HG03558 (cell line): ENCODE data around the gene BIN1.

Source experiments
- ATAC-seq: cut with Tn5 transposase; IDR thresholded peaks from one replicate; pipeline ENCODE4 v1.9.1; 2021; ENCODE audit warnings: moderate number of reproducible peaks; ENCODE audit not compliant: unreplicated experiment; ENCODE audit errors: extremely low read depth

BIN1 gene

GRCh38 chr2:127080226-127080937 lies 26.6 kb downstream of the BIN1 start:
- no peak for ATAC-seq

- ATAC-seq: no peak
Measured at GRCh38 chr2:127079358-127079920, 27.5 kb downstream of the BIN1 start.

GRCh38 chr2:127078666-127079270 lies 28.2 kb downstream of the BIN1 start:
- no peak for ATAC-seq

DNA sequence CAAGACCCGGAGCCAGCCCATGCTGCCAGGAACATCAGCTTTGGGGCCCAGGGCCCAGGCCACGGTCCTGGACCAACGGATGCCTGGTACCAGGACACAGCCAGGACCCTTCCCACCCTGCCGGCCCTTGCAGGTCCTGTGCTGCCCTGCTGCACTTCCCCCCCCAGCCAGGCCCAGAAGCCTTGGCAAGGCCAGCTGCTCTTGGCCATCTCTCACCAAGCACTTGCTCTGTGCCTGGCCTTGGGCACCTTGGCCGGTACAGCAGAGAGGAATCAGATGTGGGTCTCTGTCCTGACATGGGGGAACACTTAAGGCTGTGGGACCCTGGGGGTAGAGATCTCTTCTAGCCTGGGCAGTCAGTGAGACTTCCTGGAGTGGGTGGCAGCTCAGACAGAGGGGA lies 28.9 kb downstream of the BIN1 start:
- no peak for ATAC-seq

- no peak for ATAC-seq
Measured at GRCh38 chr2:127076924-127077323, 30.0 kb downstream of the BIN1 start.

DNA sequence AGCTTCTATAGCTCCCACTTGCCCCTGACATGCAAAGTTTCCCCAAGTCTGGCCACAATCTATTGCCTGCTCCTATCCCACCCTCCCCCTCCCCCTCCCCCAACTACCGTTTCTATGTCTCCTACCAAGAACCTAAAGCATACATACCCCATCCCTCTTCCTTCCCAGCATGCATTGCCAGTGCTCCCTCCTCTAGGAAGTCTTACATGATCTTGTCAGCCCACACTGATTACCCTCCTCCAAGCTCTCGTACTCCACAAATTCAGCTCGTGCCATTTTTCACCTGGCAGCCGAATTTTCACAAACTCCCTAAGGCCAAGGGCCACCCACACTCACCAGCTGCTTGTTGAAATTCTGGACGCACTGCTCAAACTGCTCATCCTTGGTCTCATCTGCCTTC lies 30.7 kb downstream of the BIN1 start:
- ATAC-seq: no peak

- no peak for ATAC-seq
Measured at GRCh38 chr2:127075821-127076220, 31.1 kb downstream of the BIN1 start.

GRCh38 chr2:127074936-127075335 lies 32.0 kb downstream of the BIN1 start:
- no peak for ATAC-seq

GRCh38 chr2:127074358-127074757 lies 32.6 kb downstream of the BIN1 start:
- ATAC-seq: no peak

- no peak for ATAC-seq
Measured at GRCh38 chr2:127072970-127073369, 34.0 kb downstream of the BIN1 start.

GRCh38 chr2:127072396-127072795 lies 34.6 kb downstream of the BIN1 start:
- no peak for ATAC-seq

DNA sequence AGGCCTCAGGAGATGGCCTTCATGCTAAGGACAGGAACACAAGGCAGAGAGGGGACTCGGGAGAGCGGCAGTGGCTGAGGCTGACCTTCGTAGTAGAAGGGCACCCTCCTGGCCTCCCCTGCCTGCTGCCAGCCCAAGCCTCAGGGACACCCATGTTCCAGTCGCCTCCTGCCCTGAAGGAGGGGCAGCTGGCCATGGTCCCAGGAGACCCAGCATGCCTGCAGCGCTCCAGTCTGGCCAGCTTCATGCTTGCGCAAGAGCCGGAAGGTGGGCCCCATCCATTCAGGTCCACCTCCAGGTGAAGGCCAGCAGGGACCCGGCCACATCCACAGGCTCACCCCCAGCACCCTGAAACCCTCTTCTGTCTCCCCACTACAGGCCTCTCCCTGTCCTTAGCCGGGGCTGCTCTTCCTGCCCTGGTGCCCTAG lies 35.0 kb downstream of the BIN1 start:
- no peak for ATAC-seq

DNA sequence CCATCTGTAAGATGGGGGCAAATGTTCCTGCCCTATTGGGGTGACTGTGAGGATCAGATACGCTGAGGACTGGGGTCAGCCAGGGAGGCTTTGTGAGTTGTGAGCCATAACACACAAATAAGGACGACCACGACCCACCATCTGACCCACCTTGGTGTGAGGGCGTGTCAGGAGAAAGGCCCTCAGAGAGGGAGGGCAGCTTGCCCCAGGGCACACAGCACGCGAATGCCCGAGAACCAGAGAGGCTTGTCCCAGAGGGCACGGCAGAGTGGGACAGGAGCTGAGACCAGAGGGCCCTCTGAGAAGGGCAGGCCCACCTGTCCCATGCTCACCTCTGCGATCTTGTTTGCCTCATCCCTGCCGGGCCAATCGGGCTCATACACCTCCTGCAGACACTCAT lies 36.7 kb downstream of the BIN1 start:
- no peak for ATAC-seq

GRCh38 chr2:127069536-127069935 lies 37.4 kb downstream of the BIN1 start:
- no peak for ATAC-seq

- no peak for ATAC-seq
Measured at GRCh38 chr2:127069003-127069402, 38.0 kb downstream of the BIN1 start.

DNA sequence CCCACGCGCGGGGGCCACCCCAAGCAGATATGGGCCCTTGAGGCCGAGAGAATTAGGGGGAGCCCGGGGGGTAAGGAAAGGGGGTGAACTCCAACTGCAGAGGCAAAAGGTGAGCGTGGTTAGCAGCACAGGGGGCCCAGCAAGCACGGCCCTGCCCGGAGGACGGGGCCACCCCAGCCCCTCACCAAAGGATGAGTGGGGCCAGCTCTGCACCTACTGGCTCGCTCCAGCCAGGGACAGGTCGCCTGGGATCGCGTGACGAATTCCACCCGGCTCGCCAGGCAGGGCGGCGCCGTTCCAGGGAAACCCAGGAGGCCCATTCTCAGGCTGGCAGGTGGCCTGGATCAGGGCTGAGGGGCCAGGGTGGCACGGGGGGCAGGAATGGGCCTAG lies 38.6 kb downstream of the BIN1 start:
- ATAC-seq: no peak

GRCh38 chr2:127067620-127068350 lies 39.2 kb downstream of the BIN1 start:
- no peak for ATAC-seq

DNA sequence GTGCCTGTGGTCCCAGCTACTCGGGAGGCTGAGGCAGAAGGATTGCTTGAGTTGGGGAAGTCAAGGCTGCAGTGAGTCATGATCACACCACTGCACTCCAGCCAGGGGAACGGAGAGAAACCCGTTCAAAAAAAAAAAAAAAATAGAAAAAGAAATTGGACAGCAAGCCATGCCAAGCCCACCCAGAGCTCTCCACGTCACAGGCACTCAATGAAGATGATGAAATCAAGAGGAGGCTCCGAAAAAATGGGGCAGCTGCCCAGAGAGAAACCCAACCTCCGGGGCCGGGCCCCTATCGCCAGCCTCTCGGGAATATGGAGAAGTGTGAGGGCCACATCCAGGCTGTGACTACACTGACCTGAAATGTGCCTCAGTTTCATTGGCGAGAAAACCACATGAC lies 40.0 kb downstream of the BIN1 start:
- no peak for ATAC-seq

DNA sequence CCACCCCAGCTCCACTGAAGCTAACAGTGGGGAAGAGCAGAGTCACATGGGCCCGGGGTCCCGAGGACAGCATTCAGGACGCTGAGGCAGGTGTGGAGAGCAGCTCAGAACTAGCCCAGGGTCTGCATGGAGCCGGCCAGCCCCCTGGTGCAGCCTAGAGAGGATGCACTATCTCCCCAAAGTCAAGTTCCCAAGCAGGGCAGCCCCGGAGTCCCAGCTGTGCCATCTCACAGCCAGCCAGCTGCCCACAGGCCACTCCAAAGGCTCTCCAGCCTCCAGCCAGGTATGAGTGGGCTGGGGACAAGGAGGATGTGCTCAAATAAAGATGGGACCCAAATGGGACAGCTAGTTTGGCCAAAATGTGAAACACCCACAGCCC lies 41.0 kb downstream of the BIN1 start:
- ATAC-seq: no peak

GRCh38 chr2:127065299-127065939 lies 41.5 kb downstream of the BIN1 start:
- no peak for ATAC-seq
